Astrocyte (in vitro differentiated cells and primary cell): ENCODE measurements around the gene SPDEF. TPM values are rescaled to one million over a fixed set of nuclear protein-coding genes. Genes with fewer than 3 reads are reported as not detected.

Source experiments
- DNase-seq: peaks from one replicate; pipeline ENCODE4 v3.0.0-alpha.2; 2010; ENCODE audit warnings: low read depth
- FAIRE-seq: peaks from 2 replicates; lab custom pipeline; 2011; peaks lifted over from hg19 to GRCh38; lab: Jason Lieb, UNC
- H2AFZ ChIP-seq: 2 replicates; pipeline ENCODE4 v1.6.0; 2012; ENCODE audit warnings: low read depth, low read length, inconsistent platforms
- H3K27ac ChIP-seq: 2 replicates; pipeline ENCODE4 v1.5.1; 2011; ENCODE audit warnings: low read depth, low read length, inconsistent platforms
- H3K27me3 ChIP-seq: 2 replicates; pipeline ENCODE4 v1.6.0; 2011; ENCODE audit warnings: low read length, inconsistent platforms; ENCODE audit not compliant: insufficient read depth
- H3K36me3 ChIP-seq: 2 replicates; pipeline ENCODE4 v1.5.1; 2011; ENCODE audit warnings: low read length, inconsistent platforms; ENCODE audit not compliant: insufficient read depth
- H3K4me1 ChIP-seq: 2 replicates; pipeline ENCODE4 v1.5.1; 2011; ENCODE audit warnings: low read length, inconsistent platforms; ENCODE audit not compliant: insufficient read depth
- H3K4me2 ChIP-seq: 2 replicates; pipeline ENCODE4 v1.6.0; 2012; ENCODE audit warnings: low read length, inconsistent platforms
- H3K4me3 ChIP-seq: 2 replicates; pipeline ENCODE4 v1.5.1; 2011; ENCODE audit warnings: low read depth, mild to moderate bottlenecking, low read length, inconsistent platforms; ENCODE audit not compliant: insufficient read depth
- H3K79me2 ChIP-seq: 2 replicates; pipeline ENCODE4 v1.6.0; 2012; ENCODE audit warnings: mild to moderate bottlenecking, low read length, inconsistent platforms; ENCODE audit not compliant: insufficient read depth
- H3K9ac ChIP-seq: 2 replicates; pipeline ENCODE4 v1.6.0; 2012; ENCODE audit warnings: mild to moderate bottlenecking, low read length, inconsistent platforms
- H3K9me3 ChIP-seq: 2 replicates; pipeline ENCODE4 v1.5.1; 2012; ENCODE audit warnings: low read depth, mild to moderate bottlenecking, low read length, inconsistent platforms; ENCODE audit not compliant: insufficient read depth
- H4K20me1 ChIP-seq: 2 replicates; pipeline ENCODE4 v1.6.0; 2012; ENCODE audit warnings: low read length, inconsistent platforms; ENCODE audit not compliant: insufficient read depth
- H3K27ac Mint-ChIP-seq: one replicate; pipeline ENCODE4 v1.8.0; 2021; ENCODE audit warnings: mild to moderate bottlenecking, mixed read lengths; ENCODE audit not compliant: unreplicated experiment
- H3K27me3 Mint-ChIP-seq: one replicate; pipeline ENCODE4 v1.8.0; 2021; ENCODE audit warnings: low read depth, mixed read lengths; ENCODE audit not compliant: unreplicated experiment
- H3K36me3 Mint-ChIP-seq: one replicate; pipeline ENCODE4 v1.8.0; 2021; ENCODE audit warnings: low read depth, mixed read lengths; ENCODE audit not compliant: unreplicated experiment
- H3K4me1 Mint-ChIP-seq: one replicate; pipeline ENCODE4 v1.8.0; 2021; ENCODE audit warnings: low read depth, mixed read lengths; ENCODE audit not compliant: unreplicated experiment
- H3K4me3 Mint-ChIP-seq: one replicate; pipeline ENCODE4 v1.8.0; 2021; ENCODE audit warnings: mild to moderate bottlenecking, moderate library complexity, mixed read lengths; ENCODE audit not compliant: unreplicated experiment
- H3K9me3 Mint-ChIP-seq: one replicate; pipeline ENCODE4 v1.8.0; 2021; ENCODE audit warnings: mild to moderate bottlenecking, mixed read lengths; ENCODE audit not compliant: unreplicated experiment
- EZH2 ChIP-seq: IDR thresholded peaks from 2 replicates; pipeline ENCODE4 v1.6.1; 2012; ENCODE audit warnings: mild to moderate bottlenecking, low read length, inconsistent platforms; ENCODE audit not compliant: insufficient read depth
- total RNA-seq: library from RNA; stranded (reverse); gene quantifications from 2 replicates; pipeline ENCODE4 v1.2.1, GENCODE V29; 2021
- TF ChIP-seq, protein P1 (sequence below): IDR thresholded peaks from 2 replicates; pipeline ENCODE4 v1.5.1; 2011; ENCODE audit warnings: low read depth, mild to moderate bottlenecking, inconsistent platforms, low read length, moderate library complexity; ENCODE audit not compliant: insufficient read depth

The SPDEF gene
- total RNA-seq, 1 donor from 2014 or later: 0.16 TPM

DNA sequence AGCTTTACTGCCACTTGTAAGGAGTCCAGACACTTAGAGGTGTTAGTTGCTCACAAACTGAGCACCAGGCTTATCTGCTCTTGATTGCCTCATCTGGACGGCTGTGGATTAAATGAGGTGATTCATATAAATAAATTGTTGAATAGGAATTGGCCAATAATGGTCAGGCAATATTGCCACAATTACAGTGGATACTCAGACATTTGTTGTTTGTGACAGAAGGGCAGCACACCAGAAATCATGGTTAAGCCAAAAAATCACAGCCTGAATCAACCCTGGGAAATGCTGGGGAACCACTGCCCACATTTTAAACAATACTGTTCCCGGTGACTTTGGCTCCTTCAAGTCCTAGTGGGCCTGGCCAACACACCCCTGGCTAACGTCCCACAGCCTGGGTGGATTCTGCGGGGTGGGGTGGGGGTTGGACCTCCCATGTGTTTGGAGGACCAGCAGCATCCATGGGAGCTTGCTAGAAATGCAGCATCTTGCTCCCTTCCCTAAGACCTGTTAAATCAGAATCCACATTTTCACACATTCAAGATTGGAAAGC lies 29.5 kb upstream of the SPDEF start:
- no peaks in the 10 kb centered on the region for H3K9me3 ChIP-seq
- H3K27ac ChIP-seq: no peak overlapping the region
- H4K20me1 ChIP-seq: peaks cover 56% of the 10 kb centered on the region
- DNase-seq: peak; percentile 70
- no peak overlapping the region for H2AFZ ChIP-seq
- H3K36me3 ChIP-seq: no peaks in the 10 kb centered on the region
- peaks cover 10% of the 10 kb centered on the region for H3K79me2 ChIP-seq
- Mint-ChIP-seq H3K9me3 (no peaks in the 10 kb centered on the region), H3K4me1 (peaks cover 16% of the 10 kb centered on the region), H3K27me3 (no peaks in the 10 kb centered on the region), H3K27ac (no peak overlapping the region), H3K36me3 (peaks cover 14% of the 10 kb centered on the region), H3K4me3 (no peak overlapping the region)
- H3K4me1 ChIP-seq: no peaks in the 10 kb centered on the region
- no peak for TF ChIP-seq EZH2
- TF ChIP-seq, protein P1, sequence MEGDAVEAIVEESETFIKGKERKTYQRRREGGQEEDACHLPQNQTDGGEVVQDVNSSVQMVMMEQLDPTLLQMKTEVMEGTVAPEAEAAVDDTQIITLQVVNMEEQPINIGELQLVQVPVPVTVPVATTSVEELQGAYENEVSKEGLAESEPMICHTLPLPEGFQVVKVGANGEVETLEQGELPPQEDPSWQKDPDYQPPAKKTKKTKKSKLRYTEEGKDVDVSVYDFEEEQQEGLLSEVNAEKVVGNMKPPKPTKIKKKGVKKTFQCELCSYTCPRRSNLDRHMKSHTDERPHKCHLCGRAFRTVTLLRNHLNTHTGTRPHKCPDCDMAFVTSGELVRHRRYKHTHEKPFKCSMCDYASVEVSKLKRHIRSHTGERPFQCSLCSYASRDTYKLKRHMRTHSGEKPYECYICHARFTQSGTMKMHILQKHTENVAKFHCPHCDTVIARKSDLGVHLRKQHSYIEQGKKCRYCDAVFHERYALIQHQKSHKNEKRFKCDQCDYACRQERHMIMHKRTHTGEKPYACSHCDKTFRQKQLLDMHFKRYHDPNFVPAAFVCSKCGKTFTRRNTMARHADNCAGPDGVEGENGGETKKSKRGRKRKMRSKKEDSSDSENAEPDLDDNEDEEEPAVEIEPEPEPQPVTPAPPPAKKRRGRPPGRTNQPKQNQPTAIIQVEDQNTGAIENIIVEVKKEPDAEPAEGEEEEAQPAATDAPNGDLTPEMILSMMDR: no peak
- no peak overlapping the region for H3K4me3 ChIP-seq
- H3K27me3 ChIP-seq: no peaks in the 10 kb centered on the region
- H3K4me2 ChIP-seq: no peak overlapping the region
- no peak overlapping the region for H3K9ac ChIP-seq
- no peak for FAIRE-seq

GRCh38 chr6:34585108-34585507 lies 29.0 kb upstream of the SPDEF start:
- Histone ChIP-seq H3K9ac (no peak overlapping the region), H4K20me1 (peaks cover 51% of the 10 kb centered on the region), H3K79me2 (peaks cover 9% of the 10 kb centered on the region), H3K9me3 (no peaks in the 10 kb centered on the region), H3K27me3 (no peaks in the 10 kb centered on the region), H3K4me3 (no peak overlapping the region), H2AFZ (no peak overlapping the region), H3K4me2 (no peak overlapping the region), H3K27ac (no peak overlapping the region), H3K4me1 (no peaks in the 10 kb centered on the region), H3K36me3 (no peaks in the 10 kb centered on the region)
- FAIRE-seq (no peak), DNase-seq (no peak)
- TF ChIP-seq, protein P1: no peak
- no peak for TF ChIP-seq EZH2
- Mint-ChIP-seq H3K4me1 (peaks cover 16% of the 10 kb centered on the region), H3K27ac (no peak overlapping the region), H3K27me3 (no peaks in the 10 kb centered on the region), H3K9me3 (no peaks in the 10 kb centered on the region), H3K36me3 (peaks cover 14% of the 10 kb centered on the region), H3K4me3 (no peak overlapping the region)

DNA sequence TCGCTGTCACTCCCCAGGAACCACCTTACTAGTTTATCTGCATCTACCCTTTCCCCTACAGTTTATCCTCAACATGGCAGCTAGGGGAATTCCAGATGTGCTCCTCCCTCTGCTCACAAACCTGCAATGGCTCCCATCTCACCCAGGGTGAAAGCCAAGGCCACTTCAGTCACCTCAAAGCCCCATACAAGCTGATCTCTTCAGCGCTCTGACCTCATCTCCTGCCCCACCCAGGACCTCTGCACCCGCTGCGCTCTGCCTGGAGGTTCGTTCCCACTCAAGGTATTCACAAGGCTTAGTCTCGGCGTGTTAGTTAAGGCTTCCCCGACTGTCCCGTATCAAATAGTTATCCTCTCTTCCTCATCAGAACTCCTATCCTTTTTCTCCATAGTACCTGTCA lies 28.6 kb upstream of the SPDEF start:
- H3K4me3 Mint-ChIP-seq: no peak overlapping the region
- Histone ChIP-seq H3K27ac (no peak overlapping the region), H3K4me2 (no peak overlapping the region), H3K36me3 (no peaks in the 10 kb centered on the region), H4K20me1 (peaks cover 48% of the 10 kb centered on the region), H2AFZ (no peak overlapping the region), H3K27me3 (no peaks in the 10 kb centered on the region), H3K9ac (no peak overlapping the region), H3K9me3 (no peaks in the 10 kb centered on the region), H3K4me3 (no peak overlapping the region), H3K4me1 (no peaks in the 10 kb centered on the region), H3K79me2 (peaks cover 9% of the 10 kb centered on the region)
- no peaks in the 10 kb centered on the region for H3K9me3 Mint-ChIP-seq
- peak overlapping the region; percentile 23 for H3K27ac Mint-ChIP-seq
- DNase-seq (no peak), FAIRE-seq (no peak)
- H3K36me3 Mint-ChIP-seq: peaks cover 13% of the 10 kb centered on the region
- H3K27me3 Mint-ChIP-seq: no peaks in the 10 kb centered on the region
- no peak for TF ChIP-seq EZH2
- TF ChIP-seq, protein P1: no peak
- peaks cover 15% of the 10 kb centered on the region for H3K4me1 Mint-ChIP-seq
